HG02870 (cell line): Measurements from ENCODE around the gene SLC12A4.
A peak's percentile ranks its signal among the peaks of the same experiment; 100 is the strongest.
"Not testable (repeated sequence)": the region's sequence is repeated elsewhere in the genome, so short reads cannot be mapped to it uniquely, and the experiment has no call there.

Experiments
- ATAC-seq: cut with Tn5 transposase; IDR thresholded peaks from one replicate; pipeline ENCODE4 v1.9.1; 2021; ENCODE audit warnings: mild to moderate bottlenecking, moderate library complexity; ENCODE audit not compliant: unreplicated experiment

SLC12A4 gene

GRCh38 chr16:67942510-67943255, 25.8 kb downstream of the SLC12A4 start:
- ATAC-seq, result no peak

GRCh38 chr16:67942200-67942509, 26.3 kb downstream of the SLC12A4 start:
- no peak for ATAC-seq

DNA sequence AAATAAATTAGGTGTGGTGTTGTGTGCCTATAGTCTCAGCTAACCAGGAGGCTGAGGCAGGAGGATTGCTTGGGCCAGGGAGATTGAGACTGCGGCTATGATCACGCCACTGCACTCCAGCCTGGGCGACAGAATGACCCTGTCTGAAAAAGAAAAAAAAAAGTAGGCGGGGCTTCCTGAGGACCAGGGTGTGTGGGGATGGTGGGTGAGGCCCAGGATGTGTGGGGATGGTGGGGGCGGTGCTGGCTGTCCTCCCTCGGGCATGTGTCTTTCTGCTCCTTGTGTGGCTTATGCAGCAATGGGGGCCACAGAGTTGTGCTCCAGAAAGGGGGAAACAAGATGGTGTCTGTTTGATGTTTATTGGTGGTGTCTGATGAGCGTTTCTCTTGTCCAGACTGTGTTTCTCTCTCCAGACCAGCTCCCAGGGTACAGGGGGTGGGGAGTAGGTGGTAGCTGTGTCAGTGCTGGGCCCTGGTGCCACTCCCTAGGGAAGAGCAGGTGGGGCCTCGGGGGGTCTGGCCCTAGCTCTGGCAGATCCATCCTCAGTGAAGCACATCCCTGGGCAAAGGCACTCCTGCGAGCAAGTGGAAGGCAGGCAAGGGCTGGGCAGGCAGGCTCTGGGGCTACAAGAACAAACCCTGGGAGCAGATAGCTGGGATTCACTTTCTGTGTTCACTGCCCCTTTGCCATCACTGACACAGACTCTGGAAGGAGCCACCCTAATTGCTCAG, 26.8 kb downstream of the SLC12A4 start:
- ATAC-seq, result no peak

- ATAC-seq, result no peak
Observed at GRCh38 chr16:67940446-67941089, 27.9 kb downstream of the SLC12A4 start.

GRCh38 chr16:67939507-67940445, 28.7 kb downstream of the SLC12A4 start:
- ATAC-seq, result no peak

DNA sequence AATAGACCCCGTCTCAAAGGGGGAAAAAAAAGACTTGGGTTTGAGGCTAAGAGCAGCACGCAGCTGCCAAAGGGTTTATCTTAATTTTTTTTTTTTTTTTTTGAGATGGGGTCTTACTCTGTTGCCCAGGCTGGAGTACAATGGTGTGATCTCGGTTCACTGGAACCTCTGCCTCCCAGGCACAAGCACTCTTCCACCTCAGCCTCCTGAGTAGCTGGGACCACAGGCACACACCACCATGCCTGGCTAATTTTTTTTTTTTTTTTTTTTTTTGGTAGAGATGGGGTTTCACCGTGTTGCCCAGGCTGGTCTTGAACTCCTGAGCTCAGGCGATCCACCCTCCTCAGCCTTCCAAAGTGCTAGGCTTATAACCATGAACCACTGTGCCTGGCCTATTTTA, 30.7 kb downstream of the SLC12A4 start:
- not testable (repeated sequence) for ATAC-seq

DNA sequence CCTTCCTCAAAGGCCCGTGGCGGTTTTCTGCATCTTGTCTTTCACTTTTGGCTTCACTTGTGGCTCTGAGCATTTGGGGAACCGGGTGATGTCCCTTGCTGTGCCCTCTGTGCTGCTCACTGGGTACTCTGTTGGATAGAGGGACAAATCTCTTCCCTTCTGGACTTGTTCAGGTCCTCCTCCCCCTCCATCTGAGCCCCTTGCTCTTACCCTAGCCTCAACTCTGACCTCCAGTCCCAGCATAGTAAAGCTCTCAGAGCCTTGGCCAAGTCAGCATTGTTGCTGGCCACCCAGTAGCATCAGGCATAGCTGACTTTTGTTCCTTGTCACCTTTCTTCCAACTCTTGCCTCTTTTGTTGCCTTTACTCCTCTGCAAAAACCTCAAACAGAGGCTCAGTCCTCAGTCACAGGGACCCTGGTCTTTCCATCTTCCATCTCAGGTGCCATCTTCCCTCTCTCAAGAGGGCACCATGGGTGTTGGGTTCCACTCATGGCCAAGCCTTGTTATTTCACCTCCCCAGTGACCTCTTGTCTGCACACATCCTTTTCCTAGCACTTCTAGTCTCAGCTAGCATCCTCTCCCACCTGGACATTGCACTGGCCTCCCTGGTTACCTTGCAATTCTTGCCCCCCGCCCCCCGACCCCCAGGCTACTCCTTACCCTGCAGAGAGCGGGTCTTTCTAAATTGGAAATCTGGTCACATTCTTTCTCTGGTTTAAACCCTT, 31.4 kb downstream of the SLC12A4 start:
- ATAC-seq, result peak; percentile 44

DNA sequence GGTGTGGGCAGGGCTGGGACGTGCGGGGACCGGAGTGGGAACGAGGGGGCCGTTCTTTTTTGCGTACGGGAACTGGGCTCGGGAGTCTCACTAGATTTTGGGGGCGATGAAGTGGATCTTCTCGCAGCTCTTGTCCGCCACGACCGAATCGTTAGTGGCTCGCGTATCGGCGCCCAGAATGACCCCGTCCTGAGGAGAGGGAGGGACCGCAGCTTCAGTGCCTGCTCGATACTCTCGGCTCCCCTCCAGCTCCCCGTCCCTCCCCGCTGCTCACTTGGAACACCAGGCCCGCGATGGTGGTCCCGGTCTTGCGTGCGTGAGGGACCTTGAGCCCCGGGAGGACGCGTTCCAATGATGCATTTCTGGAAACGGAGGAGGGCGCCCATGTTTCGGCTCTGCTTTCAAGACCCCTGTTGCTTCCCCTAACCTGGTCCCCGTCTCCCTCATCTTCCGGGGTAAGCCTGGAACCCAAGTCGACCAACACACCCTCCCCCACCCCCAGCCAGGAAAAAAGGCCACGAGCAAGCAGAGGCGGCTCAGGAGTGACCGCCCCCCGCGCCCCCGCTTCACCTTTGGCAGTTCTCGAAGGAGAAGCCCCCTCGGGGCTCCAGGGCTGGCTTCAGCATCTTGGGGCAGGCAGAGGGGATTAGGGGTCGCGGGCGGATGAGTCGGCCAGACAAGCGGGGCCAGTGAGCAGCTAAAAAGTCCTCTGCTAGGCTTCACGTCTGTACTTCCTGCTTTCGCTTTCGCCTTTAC, 32.1 kb downstream of the SLC12A4 start, which contains the start of gene PSMB10:
Gene PSMB10, minus strand, starts transcription at position 727 of the 756 bp plus-strand sequence. Its CDS starts 101 bp downstream, at position 626.
- ATAC-seq, result no peak

DNA sequence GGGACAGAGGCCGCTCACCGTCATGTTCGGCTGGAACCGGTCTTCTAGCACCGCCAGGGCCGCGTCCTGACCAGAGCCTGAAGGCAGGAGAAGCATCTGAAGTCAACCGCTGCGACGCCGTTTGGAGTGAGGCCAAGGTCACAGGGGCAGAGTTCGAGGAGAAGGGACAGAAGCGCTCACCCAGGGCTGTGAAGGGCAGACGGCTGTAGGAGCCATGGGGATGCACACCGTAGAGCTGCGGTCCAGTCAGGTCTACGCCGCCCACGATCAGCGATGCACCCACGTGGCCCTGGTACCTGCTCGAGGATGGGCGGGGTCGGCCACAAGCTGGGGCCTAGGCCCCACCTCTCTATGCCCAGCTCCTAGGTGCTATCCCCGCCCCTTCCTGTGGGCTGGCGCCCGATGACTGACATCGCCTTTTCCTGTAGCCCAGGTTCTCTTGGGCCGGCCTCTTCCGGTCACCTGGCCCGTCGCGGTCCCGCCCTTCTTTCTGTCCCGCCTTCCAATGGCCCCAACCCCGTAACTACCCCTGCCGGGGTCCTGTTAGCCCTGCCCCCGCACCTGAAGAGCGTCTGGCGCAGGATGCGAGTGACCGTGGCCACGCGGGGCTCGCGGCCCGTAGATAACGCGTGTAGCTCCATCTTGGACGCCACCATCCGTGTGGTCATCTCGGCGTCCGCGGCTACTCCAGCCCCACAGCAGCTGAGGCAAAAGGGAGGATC, 32.9 kb downstream of the SLC12A4 start:
- ATAC-seq, result peak; percentile 90

DNA sequence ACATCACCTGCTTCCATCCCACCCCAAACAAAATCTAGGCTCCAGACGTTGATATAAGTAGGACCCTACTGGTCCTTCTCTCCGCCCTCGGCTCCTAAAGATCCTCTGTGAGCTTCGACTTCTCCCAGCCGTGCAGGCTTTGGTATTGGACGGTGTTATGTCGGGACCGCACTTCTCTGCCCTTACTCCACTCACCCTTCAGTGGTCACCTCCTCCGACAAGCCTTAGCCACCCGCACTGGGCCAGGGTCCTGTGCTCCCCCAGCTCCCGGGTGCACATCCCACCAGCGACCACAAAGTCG, 33.4 kb downstream of the SLC12A4 start:
- ATAC-seq, result no peak

DNA sequence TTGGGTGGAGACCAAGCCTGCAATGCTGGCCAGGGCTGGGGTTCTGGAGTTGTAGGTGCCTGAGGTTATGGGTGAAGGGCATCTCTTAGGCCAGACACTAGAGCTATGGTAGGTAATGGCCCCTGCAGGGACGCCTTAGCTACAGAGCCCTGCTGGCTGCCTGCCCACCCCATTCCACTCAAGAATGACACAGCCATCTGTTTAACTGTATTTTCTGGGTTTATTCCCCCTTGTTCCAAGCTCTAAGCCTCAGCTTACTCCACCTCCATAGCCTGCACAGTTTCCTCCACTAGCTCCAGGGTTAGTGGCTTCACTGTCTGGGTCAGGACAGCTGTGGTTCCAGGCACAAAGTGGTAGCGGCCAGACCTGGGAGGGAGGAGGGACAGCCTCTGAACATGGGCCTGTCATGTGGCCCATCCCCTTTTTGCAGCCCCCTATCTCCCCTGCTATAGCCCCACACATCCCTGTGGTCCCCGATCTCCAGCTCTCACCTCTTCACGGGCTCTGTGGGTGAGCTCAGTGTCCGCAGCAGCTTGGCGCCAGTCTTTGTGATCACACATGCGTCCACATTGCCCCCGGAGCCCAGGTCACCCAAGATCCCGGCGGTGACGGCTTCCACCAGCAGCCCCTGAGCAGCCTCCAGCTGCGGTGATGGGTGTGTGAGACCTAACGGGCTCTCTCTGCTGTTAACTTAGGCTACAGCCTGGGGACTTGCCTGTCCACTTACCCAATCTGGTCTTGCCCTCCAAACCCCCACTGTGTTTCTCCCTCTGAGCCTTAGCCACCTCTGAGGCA, 33.9 kb downstream of the SLC12A4 start:
- ATAC-seq, result no peak

- no peak for ATAC-seq
Observed at GRCh38 chr16:67933805-67934204, 34.6 kb downstream of the SLC12A4 start.

- no peak for ATAC-seq
Observed at GRCh38 chr16:67932462-67932840, 36.0 kb downstream of the SLC12A4 start.

DNA sequence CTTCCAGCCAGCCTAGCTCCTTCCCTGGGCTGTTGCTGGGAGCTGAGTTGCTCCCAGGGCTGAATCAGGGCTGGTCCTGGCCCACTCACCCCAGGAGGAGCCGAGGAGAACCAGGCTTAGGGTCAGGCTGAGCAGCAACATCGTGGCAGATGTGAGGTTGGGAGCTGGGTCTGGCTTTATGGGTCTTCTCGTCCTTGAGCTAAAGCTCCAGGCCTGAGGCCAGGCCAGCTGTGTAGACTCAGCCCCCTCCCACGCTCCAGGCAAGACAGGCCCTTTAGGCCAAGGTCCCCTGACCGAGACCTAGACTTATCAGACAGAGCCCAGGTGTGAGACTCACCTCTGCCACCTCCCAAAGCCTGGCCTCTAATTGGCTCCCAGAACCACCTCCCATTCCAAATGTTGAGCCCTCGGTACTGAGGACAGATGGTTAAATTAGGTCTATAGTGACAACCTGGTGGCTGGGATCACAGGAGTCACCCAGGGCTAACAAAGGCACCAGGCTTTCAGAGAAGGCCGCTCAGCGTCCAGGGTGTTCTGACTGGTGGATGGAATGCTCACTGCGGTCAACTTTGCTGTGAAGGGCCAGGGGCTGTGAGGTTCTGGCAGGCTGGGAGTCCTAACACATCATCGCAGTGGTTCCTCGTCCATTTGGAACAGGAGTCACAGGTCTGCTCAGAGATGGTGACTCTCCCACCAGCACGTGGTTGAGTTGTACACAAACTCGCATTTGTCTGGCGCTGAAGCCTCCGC, 36.5 kb downstream of the SLC12A4 start, which contains the start of gene CTRL:
Gene CTRL, minus strand, starts transcription at position 151 of the 750 bp plus-strand sequence. Its CDS starts 10 bp downstream, at position 141.
- no peak for ATAC-seq

DNA sequence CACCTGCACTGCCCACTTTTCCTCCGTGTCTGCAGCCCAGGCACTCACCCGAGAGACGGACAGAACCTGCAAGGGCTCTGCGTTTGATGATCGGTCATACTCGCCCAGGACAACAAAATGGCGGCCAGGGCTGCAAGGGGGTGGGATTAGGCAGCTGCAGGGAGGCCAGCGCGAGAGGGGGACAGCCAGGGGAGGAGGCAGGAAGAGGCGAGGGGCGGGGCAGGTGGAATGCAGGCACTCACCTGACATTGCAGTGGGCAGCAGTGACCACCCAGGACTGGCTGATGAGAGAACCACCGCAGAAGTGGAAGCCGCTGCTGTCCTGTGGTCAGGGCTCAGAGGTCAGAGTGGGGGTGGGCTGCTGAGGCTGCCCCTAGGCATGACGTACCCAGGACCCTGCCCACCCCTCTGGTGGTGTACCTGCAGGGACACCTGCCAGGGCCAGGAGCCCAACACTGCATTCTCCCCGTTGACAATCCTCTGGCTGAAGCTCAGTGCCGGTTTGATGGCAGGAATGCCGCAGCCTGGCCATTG, 37.7 kb downstream of the SLC12A4 start:
- no peak for ATAC-seq

GRCh38 chr16:67930191-67930590, 38.2 kb downstream of the SLC12A4 start:
- no peak for ATAC-seq
